Embryonic facial prominence (tissue), 1 donor: ENCODE results near the gene CUL9.

ENCODE experiments used
- DNase-seq: peaks from one replicate; pipeline ENCODE4 v3.0.0-alpha.2; 2016; ENCODE audit errors: extremely low spot score

The CUL9 gene

DNA sequence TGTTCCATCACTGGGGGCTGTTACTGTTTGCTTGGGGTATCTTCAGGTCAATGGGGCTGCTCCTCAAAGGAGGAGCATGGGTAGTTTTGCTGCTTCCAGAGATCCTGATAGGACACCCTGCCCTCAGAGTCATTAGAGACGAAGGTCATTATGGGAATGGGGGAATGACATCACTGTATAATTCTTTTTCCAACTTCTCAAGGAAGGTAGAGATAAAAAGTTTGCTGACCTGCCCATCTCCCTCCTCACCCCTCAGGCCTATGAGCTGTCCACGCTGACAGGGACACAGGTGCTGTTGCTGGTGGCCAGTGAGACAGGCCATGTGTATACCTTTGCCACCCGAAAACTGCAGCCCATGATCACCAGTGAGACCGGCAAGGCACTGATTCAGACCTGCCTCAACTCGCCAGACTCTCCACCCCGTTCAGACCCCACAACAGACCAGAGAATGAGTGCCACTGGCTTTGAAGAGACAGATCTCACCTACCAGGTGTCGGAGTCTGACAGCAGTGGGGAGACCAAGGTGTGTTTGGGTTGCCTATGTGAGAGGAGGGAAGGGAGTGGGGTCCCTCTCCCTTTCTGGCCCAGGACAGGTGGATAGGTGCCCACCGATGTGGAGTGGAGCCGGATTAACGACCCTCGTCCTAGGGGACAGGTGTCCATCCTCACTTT is 8.3 kb upstream of the CUL9 start:
- DNase-seq: no peak

DNA sequence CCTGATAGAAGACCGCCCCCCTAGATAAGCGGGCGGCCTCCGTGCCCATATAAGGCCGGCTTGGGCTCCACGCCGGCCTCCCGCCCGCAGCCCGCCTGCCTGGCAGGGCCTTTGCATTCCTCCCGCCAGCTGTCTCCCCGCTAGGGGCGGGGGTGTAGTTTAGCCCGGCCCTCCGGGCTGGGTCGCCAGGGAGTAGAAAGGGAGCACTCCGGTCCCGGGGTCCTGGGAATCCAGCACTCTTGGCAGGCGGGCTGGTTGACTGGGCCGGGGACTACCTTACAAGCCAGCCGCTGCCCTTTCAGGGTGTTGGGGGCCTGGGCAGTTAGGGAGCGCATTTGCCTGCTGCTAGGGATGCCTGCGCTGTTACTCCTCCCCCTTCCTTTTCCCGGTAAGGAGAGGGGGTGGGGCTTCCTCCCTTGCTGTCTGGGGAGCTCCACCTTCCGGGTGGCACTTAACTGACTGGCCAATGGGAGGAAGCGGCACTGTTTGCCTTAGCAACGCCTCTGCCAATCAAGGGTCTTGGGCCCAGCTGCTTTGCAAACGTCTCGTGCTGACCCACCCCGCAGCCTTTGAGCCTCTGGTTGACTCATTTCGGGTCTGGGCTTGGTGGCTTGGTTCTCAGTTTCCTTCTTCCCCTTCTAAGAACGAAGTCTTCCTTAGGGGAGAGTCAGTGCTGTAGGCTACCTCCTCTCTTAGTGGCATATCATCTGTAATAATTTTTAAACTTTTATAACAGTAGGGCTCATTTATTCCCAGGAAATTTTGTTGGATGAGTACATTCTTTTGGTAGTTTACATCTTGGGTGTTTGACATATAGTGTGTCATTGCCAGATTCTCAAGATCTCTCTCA is 7.5 kb upstream of the CUL9 start:
- DNase-seq: peak; percentile 97

DNA sequence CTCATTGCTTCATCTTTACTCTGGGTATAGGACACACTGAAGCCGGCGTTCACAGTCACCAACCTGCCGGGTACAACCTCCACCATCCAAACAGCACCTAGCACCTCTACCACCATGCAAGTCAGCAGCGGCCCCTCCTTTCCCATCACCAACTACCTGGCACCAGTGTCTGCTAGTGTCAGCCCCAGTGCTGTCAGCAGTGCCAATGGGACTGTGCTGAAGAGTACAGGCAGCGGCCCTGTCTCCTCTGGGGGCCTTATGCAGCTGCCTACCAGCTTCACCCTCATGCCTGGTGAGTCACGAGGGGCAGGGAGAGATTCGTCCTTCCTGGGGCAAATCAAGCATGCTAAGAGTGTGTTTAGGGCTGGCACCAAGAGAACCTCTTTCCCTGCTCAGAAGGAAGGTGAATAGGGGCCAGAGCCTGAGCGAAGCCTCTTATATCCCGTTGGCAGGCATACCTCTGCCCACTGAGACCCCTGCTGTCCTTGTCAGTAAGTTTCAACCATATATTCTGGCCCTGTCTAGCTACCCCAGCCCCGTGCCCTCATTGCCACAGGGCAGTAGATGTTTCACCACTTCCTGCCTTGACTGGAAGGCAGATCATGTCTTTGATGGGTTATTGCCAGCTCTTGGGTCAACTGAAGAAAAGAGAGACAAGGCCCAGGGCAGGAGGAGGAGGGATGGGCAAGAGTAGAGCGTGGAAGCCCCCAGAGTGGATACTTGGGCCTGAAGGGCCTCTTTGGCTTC is 6.1 kb upstream of the CUL9 start:
- no peak for DNase-seq

DNA sequence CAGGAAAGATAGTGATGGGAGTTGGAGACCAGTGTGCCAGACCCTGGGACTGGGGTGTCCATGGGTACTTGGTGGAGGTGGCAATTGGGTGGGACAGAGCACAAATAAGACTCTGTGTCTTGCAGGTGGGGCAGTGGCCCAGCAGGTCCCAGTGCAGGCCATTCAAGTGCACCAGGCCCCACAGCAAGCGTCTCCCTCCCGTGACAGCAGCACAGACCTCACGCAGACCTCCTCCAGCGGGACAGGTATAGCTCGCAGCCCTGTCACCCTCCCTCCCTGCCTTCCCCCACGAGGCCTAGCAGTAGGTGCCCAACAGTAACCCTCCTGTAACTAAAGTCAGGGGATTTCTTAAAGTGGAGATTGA is 5.6 kb upstream of the CUL9 start:
- no peak for DNase-seq

DNA sequence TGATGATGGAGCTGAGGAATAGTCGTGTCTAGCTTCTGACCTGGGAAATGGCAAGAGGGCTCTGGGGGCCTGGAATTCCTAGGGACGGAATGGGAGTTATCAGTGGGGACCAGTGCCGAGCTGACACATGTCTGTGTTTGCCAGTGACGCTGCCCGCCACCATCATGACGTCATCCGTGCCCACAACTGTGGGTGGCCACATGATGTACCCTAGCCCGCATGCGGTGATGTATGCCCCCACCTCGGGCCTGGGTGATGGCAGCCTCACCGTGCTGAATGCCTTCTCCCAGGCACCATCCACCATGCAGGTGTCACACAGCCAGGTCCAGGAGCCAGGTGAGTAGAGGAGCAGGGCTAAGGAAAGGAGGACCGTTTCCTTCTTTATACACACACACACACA is 3.8 kb upstream of the CUL9 start:
- no peak for DNase-seq

DNA sequence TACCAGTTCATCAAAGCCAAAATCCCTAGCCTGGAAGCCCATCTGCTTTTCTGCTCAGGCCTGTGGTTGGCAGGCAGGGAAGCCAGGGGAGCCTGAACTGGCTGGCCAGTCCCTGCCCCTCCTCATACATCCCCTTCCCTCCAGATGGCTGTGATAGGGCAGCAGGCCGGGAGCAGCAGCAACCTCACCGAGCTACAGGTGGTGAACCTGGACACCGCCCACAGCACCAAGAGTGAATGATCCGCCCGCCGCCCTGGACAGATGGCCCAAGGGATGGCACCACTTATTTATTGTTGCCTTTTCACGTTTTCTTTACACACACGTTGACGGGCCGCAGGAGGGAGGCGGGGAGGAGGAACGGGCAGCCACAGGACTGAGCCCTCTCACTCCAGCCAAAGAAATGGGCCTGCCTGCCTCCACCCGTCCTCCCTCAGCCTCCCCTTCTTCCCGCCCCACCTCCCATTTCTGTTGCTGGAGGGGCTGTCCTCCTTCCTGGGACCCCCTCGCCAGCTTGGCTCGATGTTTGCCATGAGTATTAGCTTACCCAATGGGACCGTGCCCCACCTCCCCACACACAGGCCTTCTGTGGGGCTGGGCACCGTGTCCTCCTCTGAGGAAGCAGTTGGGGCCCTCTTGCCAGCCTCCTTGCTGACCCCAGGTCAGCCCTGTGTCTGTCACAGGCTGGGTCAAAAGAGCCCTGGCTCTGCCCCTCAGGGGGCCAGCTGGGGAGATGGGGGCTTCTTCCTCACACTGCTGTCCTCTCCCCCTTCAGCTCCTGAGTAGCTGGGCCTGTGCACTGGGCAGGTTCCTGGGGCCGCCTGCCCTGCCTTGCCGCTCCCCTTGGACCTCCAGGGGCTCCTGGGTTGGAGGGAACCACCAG is 2.8 kb upstream of the CUL9 start:
- no peak for DNase-seq

DNA sequence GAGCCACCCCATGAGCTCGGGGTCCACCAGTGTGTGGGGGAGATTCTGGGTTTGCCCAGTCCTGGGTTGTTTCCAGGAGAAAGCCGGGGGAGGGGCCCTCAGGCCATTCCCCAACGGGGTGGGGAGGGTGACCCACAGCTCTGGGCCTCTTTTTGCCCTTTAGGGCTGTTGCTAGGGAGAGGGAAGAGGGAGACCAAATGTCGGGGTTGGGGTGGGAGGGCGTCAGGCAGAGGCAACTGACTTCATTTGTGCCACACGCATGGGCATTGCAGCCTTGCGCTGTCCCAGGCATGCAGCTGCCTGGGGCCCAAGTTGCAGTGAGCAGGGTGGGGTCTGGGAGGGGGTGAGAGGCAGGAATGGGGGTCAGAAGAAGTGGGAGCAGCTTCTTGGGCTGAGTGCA is 1.9 kb upstream of the CUL9 start:
- no peak for DNase-seq

DNA sequence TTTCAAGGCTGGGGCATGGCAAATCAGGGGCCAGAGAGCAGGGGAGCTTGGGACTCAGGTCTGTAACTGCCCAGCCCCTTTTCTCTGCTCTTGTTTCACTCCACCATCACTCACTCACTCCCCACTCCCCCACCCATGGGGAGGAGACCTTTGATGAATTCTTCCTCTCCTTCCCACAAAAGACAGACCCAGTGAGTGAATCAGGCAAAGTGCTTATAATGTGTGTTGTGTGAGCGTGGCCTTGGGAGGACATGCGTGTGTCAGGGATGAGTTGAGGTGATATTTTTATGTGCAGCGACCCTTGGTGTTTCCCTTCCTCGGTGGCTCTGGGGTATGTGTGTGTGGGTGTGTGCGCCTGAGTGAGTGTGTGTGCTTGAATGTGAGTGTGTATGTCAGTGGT is 1.0 kb upstream of the CUL9 start:
- DNase-seq: no peak

DNA sequence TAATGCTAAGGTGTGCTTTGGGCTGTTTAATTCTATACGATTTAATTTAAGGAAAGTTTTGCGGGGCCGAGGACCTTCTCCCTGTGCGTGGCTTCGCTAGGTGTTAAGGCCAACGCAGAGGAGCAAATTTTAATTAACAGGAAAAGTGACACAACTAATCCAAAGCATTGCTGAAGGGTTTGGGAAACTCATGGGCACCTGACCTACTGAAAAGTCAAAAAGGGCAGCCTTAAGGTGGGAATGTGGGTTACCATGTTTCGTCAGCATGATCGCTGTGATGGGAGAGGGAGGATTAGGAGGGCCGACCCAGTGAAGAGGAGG is 415 bp upstream of the CUL9 start:
- no peak for DNase-seq

DNA sequence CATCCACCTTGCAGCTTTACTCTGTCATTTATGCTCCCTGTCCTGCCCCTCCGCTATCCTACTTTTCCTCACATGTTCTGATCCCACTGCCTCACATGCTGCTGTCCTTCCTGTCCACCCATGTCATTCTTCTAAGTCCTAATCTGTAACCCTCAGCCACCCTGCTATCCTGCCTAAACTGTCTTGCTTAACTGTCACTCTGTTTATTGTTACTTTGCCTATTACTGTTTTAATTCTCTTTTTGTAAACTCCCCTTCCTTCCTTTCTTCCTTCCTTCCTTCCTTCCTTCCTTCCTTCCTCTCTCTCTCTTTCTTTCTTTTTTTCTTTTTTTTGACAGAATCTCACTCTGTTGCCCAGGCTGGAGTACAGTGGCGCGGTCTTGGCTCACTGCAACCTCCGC is 1.4 kb downstream of the CUL9 start:
- no peak for DNase-seq

DNA sequence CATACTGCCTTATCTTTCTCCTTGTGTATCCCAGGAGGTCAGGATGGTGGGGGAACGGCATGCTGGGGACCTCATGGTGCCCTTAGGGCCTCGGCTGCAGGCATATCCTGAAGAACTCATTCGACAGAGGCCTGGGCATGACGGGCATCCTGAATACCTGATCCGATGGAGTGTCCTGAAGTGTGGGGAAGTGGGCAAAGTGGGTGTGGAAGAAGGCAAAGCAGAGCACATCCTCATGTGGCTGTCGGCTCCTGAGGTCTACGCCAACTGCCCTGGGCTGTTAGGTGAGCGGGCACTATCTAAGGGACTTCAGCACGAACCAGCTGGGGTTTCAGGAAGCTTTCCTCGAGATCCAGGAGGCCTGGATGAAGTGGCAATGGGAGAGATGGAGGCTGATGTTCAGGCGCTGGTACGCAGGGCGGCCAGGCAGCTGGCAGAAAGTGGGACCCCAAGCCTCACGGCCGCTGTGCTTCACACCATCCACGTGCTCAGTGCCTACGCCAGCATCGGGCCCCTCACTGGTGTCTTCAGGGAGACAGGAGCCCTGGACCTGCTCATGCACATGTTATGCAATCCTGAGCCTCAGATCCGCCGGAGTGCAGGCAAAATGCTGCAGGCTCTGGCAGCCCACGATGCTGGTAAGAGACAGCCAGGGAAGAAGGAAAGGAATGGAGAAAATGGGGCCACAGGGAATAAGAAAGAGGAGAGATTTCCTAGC is 2.4 kb downstream of the CUL9 start:
- no peak for DNase-seq

DNA sequence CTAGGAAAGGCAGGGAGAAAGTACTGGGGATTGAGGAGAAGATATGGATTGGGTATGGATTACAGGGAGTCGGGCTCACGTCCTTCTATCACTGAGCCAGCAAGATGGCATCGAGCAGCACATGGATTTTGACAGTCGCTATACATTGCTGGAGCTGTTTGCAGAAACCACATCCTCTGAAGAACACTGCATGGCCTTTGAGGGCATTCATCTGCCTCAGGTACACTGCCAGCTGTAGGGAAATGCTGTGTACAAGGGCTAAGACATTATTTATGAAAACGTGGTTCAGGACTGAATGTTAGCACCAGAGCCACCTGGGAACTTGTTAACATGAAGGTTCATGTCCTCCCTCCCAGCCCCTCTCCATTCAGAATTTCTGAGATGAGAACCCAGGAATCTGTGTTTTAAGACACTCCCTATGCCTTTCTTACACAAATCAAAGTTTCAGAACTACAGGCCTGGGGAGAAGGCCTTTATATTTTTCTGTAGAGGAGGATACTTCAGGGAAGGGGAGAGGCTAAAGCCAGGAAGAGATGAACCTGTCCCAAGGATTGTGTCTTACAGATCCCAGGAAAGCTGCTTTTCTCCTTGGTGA is 3.5 kb downstream of the CUL9 start:
- DNase-seq: no peak

DNA sequence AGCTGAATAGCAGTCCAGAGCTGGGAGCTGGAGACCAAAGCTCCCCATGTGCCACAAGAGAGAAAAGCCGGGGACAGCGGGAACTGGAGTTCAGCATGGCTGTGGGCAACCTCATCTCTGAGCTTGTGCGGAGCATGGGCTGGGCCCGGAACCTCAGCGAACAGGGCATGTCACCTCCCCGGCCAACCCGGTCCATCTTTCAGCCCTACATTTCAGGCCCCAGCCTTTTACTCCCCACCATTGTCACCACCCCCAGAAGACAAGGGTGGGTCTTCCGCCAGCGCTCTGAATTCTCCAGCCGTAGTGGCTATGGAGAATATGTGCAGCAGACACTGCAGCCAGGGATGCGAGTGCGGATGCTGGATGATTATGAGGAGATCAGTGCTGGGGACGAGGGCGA is 4.0 kb downstream of the CUL9 start:
- DNase-seq: no peak

DNA sequence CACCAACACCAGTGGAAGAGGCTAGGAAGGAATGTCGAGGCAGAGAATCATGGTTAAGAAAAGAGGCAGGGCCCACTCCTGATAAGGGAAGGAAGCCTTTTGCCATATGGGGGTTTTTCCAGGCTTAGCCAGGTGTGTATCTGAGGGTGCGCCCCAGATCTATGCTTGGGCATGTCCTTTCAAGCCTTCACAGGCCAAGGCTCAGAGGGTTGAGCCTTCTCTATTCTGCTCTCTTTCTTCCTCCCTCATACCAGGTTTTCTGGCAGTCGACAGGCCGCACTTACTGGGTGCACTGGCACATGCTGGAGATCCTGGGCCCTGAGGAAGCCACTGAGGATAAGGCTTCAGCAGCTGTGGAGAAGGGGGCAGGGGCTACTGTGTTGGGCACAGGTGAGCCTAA is 4.7 kb downstream of the CUL9 start:
- DNase-seq: no peak

DNA sequence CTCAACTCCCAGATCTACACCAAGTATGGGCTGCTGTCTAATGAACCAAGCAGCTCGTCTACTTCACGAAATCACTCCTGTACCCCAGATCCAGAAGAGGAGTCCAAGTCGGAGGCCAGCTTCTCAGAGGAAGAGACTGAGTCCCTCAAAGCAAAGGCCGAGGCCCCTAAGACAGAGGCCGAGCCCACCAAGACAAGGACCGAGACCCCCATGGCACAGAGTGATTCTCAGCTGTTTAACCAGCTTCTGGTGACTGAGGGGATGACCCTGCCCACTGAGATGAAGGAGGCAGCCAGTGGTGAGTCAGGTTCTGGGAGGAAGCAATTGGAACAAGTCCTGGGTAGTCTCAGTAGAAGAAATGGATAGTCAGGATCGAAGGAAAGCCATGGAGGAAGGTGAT is 5.8 kb downstream of the CUL9 start:
- no peak for DNase-seq

DNA sequence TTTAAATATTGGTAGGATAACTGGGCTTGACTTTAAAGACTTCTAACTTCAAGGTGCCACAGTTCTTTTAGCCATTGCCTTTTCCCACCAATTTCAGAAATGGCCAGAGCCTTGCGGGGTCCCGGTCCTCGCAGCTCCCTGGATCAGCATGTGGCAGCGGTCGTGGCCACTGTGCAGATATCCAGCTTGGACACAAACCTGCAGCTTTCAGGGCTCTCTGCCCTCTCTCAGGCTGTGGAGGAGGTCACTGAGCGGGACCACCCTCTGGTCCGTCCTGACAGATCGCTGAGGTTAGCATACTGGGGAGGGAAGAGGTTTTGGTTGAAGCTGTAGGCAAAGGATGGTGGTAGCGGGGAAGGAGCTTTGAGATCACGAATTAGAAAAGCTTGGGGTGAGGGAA is 6.4 kb downstream of the CUL9 start:
- no peak for DNase-seq

DNA sequence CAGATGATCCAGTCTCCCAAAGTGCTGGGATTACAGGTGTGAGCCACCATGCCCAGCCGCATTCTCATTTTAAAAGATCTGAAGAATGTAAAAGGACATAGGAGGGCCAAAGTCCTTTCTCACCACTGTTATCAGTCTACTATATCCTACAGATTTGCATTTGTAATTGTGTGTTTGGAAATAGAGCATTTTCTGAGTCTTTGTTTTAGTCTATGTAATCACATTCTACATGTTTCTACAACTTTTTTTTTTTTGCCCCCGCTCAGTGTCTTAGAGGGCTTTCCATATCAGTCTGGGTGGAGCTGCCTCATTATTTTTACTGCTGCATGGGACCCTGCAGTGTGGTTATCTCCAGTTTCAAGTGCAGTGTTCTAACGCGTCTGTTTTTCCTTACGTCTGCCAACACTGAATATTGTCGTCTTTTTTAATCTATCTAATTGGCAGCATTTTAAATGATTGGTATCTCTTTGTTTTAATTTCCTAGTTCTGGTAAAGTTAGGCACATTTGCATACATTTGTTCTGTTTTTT is 7.8 kb downstream of the CUL9 start:
- DNase-seq: no peak

DNA sequence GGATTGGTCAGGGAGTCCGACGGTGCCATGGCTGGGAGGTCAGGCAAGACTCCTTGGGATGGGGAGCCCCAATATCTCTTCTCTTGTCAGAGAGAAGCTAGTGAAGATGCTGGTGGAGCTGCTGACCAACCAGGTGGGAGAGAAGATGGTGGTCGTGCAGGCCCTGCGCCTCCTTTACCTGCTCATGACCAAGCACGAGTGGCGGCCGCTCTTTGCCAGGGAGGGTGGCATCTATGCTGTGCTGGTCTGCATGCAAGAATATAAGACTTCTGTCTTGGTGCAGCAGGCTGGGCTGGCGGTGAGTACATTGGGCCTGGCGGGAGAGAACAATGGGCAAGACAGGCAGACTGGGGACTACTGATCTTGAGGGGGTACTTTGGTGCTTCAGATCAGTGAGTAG is 10.9 kb downstream of the CUL9 start:
- DNase-seq: no peak

DNA sequence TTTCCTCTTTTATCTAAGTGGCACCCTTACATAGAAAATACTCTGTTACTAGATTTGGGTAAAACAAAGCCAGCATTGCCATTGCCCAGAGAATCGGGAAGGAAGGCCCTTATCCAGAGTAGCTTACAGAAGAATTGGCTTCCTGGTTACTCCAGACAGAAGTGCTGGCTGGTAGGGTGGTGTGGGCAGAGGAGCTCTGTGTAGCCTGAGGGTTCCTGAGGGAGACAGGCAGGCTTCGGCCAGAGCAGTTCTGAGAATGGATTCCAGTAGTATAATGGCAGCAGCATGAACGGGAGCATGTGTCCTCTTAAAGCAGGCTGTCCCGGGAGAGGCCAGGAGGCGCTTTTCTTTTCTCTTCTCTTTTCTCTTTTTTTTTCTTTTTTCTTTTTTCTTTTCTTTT is 11.9 kb downstream of the CUL9 start:
- no peak for DNase-seq

DNA sequence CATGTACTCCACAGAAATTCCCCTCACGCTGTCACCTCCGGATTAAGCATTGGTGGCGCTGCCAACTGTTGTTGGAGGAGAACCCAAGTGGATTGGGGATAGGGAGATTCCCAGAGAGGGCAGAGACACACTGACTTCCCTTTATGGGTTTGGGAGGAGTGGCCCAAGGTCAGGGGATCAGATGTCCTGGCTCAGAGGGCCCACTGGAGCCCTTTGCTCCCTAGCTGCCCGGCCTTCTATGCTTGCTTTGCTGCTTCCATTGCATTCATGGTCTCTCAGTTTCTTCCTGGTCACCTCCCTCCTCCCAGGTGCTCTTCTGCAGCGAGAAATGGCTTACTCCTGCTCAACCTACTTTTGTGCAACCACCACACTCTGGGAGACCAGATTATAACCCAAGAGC is 14.3 kb downstream of the CUL9 start:
- DNase-seq: no peak

DNA sequence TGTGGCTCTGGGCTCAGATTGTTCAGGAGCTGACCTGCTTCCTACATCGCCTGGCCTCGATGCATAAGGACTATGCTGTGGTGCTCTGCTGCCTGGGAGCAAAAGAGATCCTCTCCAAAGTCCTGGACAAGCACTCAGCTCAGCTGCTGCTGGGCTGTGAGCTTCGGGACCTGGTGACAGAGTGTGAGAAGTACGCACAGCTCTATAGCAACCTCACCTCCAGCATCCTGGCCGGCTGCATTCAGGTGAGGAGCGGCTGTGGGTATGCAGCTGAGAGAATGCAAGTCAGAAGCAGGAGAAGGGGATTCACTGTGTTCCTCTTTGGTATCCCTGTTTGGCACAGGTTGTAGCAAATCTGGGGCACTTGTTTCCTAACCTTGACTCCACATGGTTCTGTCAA is 17.9 kb downstream of the CUL9 start:
- DNase-seq: no peak
